K562 (cell line): ENCODE measurements around the gene LCNL1. TPM values are rescaled to one million over a fixed set of nuclear protein-coding genes. Genes with fewer than 3 reads are reported as not detected.

ENCODE experiments used
- BACH1 ChIP-seq: fragments of 200-800 bp; sonication (Bioruptor generic); IDR thresholded peaks from 2 replicates; pipeline ENCODE4 v1.6.1; 2016; ENCODE audit warnings: missing genetic modification characterization, missing compliant biosample characterization
- CREB5 ChIP-seq: fragments of 250-450 bp; sonication (Bioruptor Pico); IDR thresholded peaks from 2 replicates; pipeline ENCODE4 v1.5.0; 2020; ENCODE audit warnings: mild to moderate bottlenecking
- DEAF1 ChIP-seq: fragments of 450-650 bp; formaldehyde crosslinking; IDR thresholded peaks from 2 replicates; pipeline ENCODE4 v1.4.0; 2020; ENCODE audit warnings: mild to moderate bottlenecking, moderate library complexity
- HBP1 ChIP-seq: fragments of 450-650 bp; formaldehyde crosslinking; IDR thresholded peaks from 2 replicates; pipeline ENCODE4 v1.4.0; 2022; ENCODE audit warnings: missing genetic modification characterization
- ID3 ChIP-seq, 2 experiments: fragments of 250-450 bp in 1 of 2; fragments of 450-650 bp in 1 of 2; sonication (Bioruptor Pico) in 1 of 2; IDR thresholded peaks; 2 replicates each; pipeline versions ENCODE4 v1.6.1 to v1.8.0; 2016 to 2021; ENCODE audit warnings: mild to moderate bottlenecking in 2 of 2, moderate library complexity in 2 of 2, missing compliant biosample characterization in 1 of 2, missing genetic modification characterization in 1 of 2
- MAFG ChIP-seq: fragments of 450-650 bp; conservative IDR thresholded peaks from 2 replicates; pipeline ENCODE4 v1.6.1; 2016; ENCODE audit warnings: missing genetic modification characterization, missing compliant biosample characterization
- MAZ ChIP-seq, 2 experiments: fragments of 450-650 bp in 1 of 2; sonication (generic) in 1 of 2; formaldehyde crosslinking; IDR thresholded peaks in 1 of 2; conservative IDR thresholded peaks in 1 of 2; 2 replicates each; pipeline versions ENCODE4 v1.4.0 to v1.5.0; 2020; ENCODE audit warnings: mild to moderate bottlenecking in 1 of 2, missing genetic modification reagents in 1 of 2
- MTA1 ChIP-seq: fragments of 450-650 bp; IDR thresholded peaks from 2 replicates; pipeline ENCODE4 v1.6.1; 2017; ENCODE audit warnings: borderline replicate concordance
- NFIX ChIP-seq: fragments of 250-450 bp; sonication (Bioruptor Pico); IDR thresholded peaks from 2 replicates; pipeline ENCODE4 v1.4.0; 2020; ENCODE audit warnings: low read depth, mild to moderate bottlenecking, moderate library complexity
- NRF1 ChIP-seq, 2 experiments: fragments of 450-650 bp; IDR thresholded peaks in 1 of 2; conservative IDR thresholded peaks in 1 of 2; 2 replicates each; pipeline ENCODE4 v1.6.1; 2014; ENCODE audit warnings: mild to moderate bottlenecking in 2 of 2
- PBX2 ChIP-seq, 2 experiments: IDR thresholded peaks in 1 of 2; conservative IDR thresholded peaks in 1 of 2; 2 replicates each; pipeline ENCODE4 v1.6.1; 2016; ENCODE audit warnings: low read depth in 2 of 2, mild to moderate bottlenecking in 1 of 2, missing compliant biosample characterization in 1 of 2, missing genetic modification characterization in 1 of 2, moderate library complexity in 1 of 2
- RBM39 ChIP-seq: fragments of 200-400 bp; formaldehyde crosslinking; optimal IDR thresholded peaks from 2 replicates; pipeline ENCODE3; 2018; ENCODE audit warnings: low read depth, low read length
- TRIM24 ChIP-seq, 2 experiments: fragments of 450-650 bp; IDR thresholded peaks; 2 replicates each; pipeline ENCODE4 v1.6.1; 2016
- ZNF12 ChIP-seq: sonication (generic); formaldehyde crosslinking; IDR thresholded peaks from 2 replicates; pipeline ENCODE4 v1.4.0; 2020; ENCODE audit warnings: mild to moderate bottlenecking, missing genetic modification reagents
- ZNF263 ChIP-seq: sonication (generic); formaldehyde crosslinking; IDR thresholded peaks from 2 replicates; pipeline ENCODE4 v1.8.0; 2022; ENCODE audit warnings: mild to moderate bottlenecking, missing genetic modification reagents, borderline replicate concordance
- ZNF644 ChIP-seq: fragments of 200-800 bp; sonication (Bioruptor generic); IDR thresholded peaks from 2 replicates; pipeline ENCODE4 v1.6.1; 2016; ENCODE audit warnings: low read depth, missing genetic modification characterization, missing compliant biosample characterization
- ZNF696 ChIP-seq: fragments of 250-450 bp; sonication (Bioruptor Pico); conservative IDR thresholded peaks from 2 replicates; pipeline ENCODE4 v1.4.0; 2020; ENCODE audit warnings: mild to moderate bottlenecking, moderate library complexity
- ZNF699 ChIP-seq: fragments of 250-450 bp; sonication (Bioruptor Pico); IDR thresholded peaks from 2 replicates; pipeline ENCODE4 v1.8.0; 2021; ENCODE audit warnings: mild to moderate bottlenecking, moderate library complexity; ENCODE audit not compliant: insufficient replicate concordance
- polyA plus RNA-seq, 8 experiments: library from polyadenylated mRNA; depleted of rRNA in 4 of 8; stranded (reverse) in 5 of 8; unstranded in 3 of 8; fragments of >200 nt; fragmentation: Nextera tagmentation in 2 of 8; fragmentation: Illumina TruSeq in 1 of 8; extraction: Ambion mirVana in 2 of 8; extraction: Trizol in 1 of 8; gene quantifications; 2 replicates each; pipeline versions ENCODE4 v1.2.1 to v1.2.3, GENCODE V29; 2011 to 2014; ENCODE audit warnings: inconsistent platforms in 1 of 8, missing spikeins in 1 of 8
- total RNA-seq, 7 experiments: library from RNA; depleted of rRNA in 6 of 7; stranded (reverse); fragments of >200 nt in 6 of 7; fragmentation: Illumina TruSeq in 2 of 7; extraction: Trizol in 2 of 7; gene quantifications; 2 replicates each; pipeline versions ENCODE4 v1.2.1 to v1.2.3, GENCODE V29; 2011 to 2021; ENCODE audit warnings: low replicate concordance in 1 of 7

The LCNL1 gene
- total and polyA plus RNA-seq, 9 of the 15 experiments (the other 6 are each of a cell fraction or from before 2014, with no cell fraction given): 0.04 to 0.16 (median 0.04) TPM; not detected in 4

GRCh38 chr9:136964171-136964689 is 18.6 kb upstream of the LCNL1 start (continued):
- TF ChIP-seq CREB5 (CRISPR knock-in tag) (no peak), MAZ (CRISPR knock-in tag; conservative IDR thresholded peaks at IDR 0.05 in 1 of 2, IDR thresholded peaks at IDR 0.05 in 1 of 2) (no peak), ZNF12 (no peak), DEAF1 (no peak), HBP1 (no peak), ZNF699 (CRISPR knock-in tag) (no peak), ZNF263 (peak; percentile 73), ZNF644 (tag) (no peak), NRF1 (conservative IDR thresholded peaks at IDR 0.05 in 1 of 2, IDR thresholded peaks at IDR 0.05 in 1 of 2) (peak; percentile 12 to 37; a peak in 1 of 4 replicates), BACH1 (tag) (no peak), RBM39 (no peak), PBX2 (CRISPR knock-in tag; IDR thresholded peaks at IDR 0.05; ENCODE audit: low read depth) (no peak), PBX2 (tag; conservative IDR thresholded peaks at IDR 0.05; ENCODE audit: low read depth) (no peak), NFIX (CRISPR knock-in tag) (no peak), MTA1 (no peak), TRIM24 (IDR thresholded peaks at IDR 0.05) (no peak), ID3 (CRISPR knock-in tag; IDR thresholded peaks at IDR 0.05) (no peak), ID3 (tag; IDR thresholded peaks at IDR 0.05) (no peak), ZNF696 (CRISPR knock-in tag) (no peak), MAFG (no peak)
